Neutrophil (primary cell): ENCODE measurements around the gene AQP2.

ENCODE experiments used
- H3K27ac ChIP-seq: fragments of 200-600 bp; sonication (generic); 2 replicates; pipeline ENCODE4 v1.5.1; 2016; ENCODE audit warnings: mild to moderate bottlenecking, moderate library complexity
- H3K27me3 ChIP-seq: fragments of 200-600 bp; sonication (generic); 2 replicates; pipeline ENCODE4 v1.6.0; 2016; ENCODE audit warnings: mild to moderate bottlenecking
- H3K36me3 ChIP-seq: fragments of 200-600 bp; sonication (generic); 2 replicates; pipeline ENCODE4 v1.5.1; 2017
- H3K4me1 ChIP-seq, 2 experiments: fragments of 200-600 bp in 1 of 2; sonication (generic) in 1 of 2; 1 replicate in 1 of 2; 2 replicates in 1 of 2; pipeline versions ENCODE4 v1.5.1 to v1.6.1; 2013 to 2016; ENCODE audit warnings: low read depth in 1 of 2, low read length in 1 of 2, mild to moderate bottlenecking in 1 of 2, moderate library complexity in 1 of 2; ENCODE audit not compliant: control insufficient read depth in 1 of 2, insufficient read depth in 1 of 2
- H3K4me3 ChIP-seq, 2 experiments: fragments of 200-600 bp in 1 of 2; sonication (generic) in 1 of 2; 1 replicate in 1 of 2; 2 replicates in 1 of 2; pipeline ENCODE4 v1.5.1; 2013 to 2016; ENCODE audit warnings: low read depth in 1 of 2, low read length in 1 of 2, mild to moderate bottlenecking in 1 of 2, moderate library complexity in 1 of 2
- H3K9me3 ChIP-seq: fragments of 200-600 bp; sonication (generic); 2 replicates; pipeline ENCODE4 v1.5.1; 2016
- CTCF ChIP-seq: fragments of 200-600 bp; sonication (generic); IDR thresholded peaks from 2 replicates; pipeline ENCODE4 v1.5.1; 2016; ENCODE audit warnings: antibody characterized with exemption

AQP2 gene

GRCh38 chr12:49909826-49910225 lies 40.7 kb upstream of the AQP2 start:
- TF ChIP-seq CTCF = no peak
- H3K27me3 ChIP-seq = peaks cover 40% of the 10 kb centered on the region
- H3K4me1 ChIP-seq = no peaks in the 10 kb centered on the region
- no peaks in the 10 kb centered on the region for H3K36me3 ChIP-seq
- no peak overlapping the region for H3K4me3 ChIP-seq
- no peaks in the 10 kb centered on the region for H3K9me3 ChIP-seq
- no peak overlapping the region for H3K27ac ChIP-seq

GRCh38 chr12:49910331-49911212 lies 40.0 kb upstream of the AQP2 start:
- H3K27me3 ChIP-seq = peaks cover 33% of the 10 kb centered on the region
- H3K4me3 ChIP-seq = no peak overlapping the region
- no peaks in the 10 kb centered on the region for H3K4me1 ChIP-seq
- H3K9me3 ChIP-seq = no peaks in the 10 kb centered on the region
- no peak overlapping the region for H3K27ac ChIP-seq
- no peaks in the 10 kb centered on the region for H3K36me3 ChIP-seq
- no peak for TF ChIP-seq CTCF

- Histone ChIP-seq H3K9me3 (no peaks in the 10 kb centered on the region), H3K4me1 (no peaks in the 10 kb centered on the region), H3K36me3 (no peaks in the 10 kb centered on the region), H3K27ac (no peak overlapping the region), H3K27me3 (peaks cover 30% of the 10 kb centered on the region), H3K4me3 (no peak overlapping the region)
- no peak for TF ChIP-seq CTCF
Observed at GRCh38 chr12:49911213-49911605, 39.3 kb upstream of the AQP2 start.

GRCh38 chr12:49912345-49913255 lies 37.9 kb upstream of the AQP2 start:
- H3K4me1 ChIP-seq = no peaks in the 10 kb centered on the region
- no peak overlapping the region for H3K27ac ChIP-seq
- TF ChIP-seq CTCF = no peak
- no peak overlapping the region for H3K4me3 ChIP-seq
- H3K27me3 ChIP-seq = peaks cover 26% of the 10 kb centered on the region
- no peaks in the 10 kb centered on the region for H3K36me3 ChIP-seq
- H3K9me3 ChIP-seq = no peaks in the 10 kb centered on the region

- no peaks in the 10 kb centered on the region for H3K36me3 ChIP-seq
- no peak overlapping the region for H3K4me3 ChIP-seq
- H3K9me3 ChIP-seq = no peaks in the 10 kb centered on the region
- TF ChIP-seq CTCF = no peak
- H3K4me1 ChIP-seq = peaks cover 8 to 12% of the 10 kb centered on the region in 2 experiments
- no peak overlapping the region for H3K27ac ChIP-seq
- H3K27me3 ChIP-seq = peaks cover 36% of the 10 kb centered on the region
Observed at GRCh38 chr12:49916129-49916919, 34.2 kb upstream of the AQP2 start.
